Panc1 (cell line): ENCODE measurements around the gene CIBAR2. TPM values are rescaled to one million over a fixed set of nuclear protein-coding genes. Genes with fewer than 3 reads are reported as not detected.

Source experiments
- ATAC-seq: fragments of 200-7000 bp; cut with Tn5 transposase; 2 replicates; pipeline ENCODE4 v1.9.1; 2020; ENCODE audit warnings: mild to moderate bottlenecking, moderate library complexity
- BruUV-seq: library from RNA; stranded (reverse); fragments of 400-500 nt; replicated peaks from 2 replicates; lab custom pipeline; 2021; lab: Mats Ljungman, UMichigan
- CTCF ChIA-PET: fragments of 300-600 bp; sonication (Branson Sonifier 250); formaldehyde crosslinking; loops from one replicate; lab custom pipeline; 2022; ENCODE audit warnings: antibody characterized with exemption; lab: Charles Lee
- POLR2A ChIA-PET: fragments of 300-600 bp; sonication (Branson Sonifier 250); formaldehyde crosslinking; loops from one replicate; lab custom pipeline; 2022; ENCODE audit warnings: antibody characterized with exemption; lab: Charles Lee
- DNase-seq: peaks from one replicate; pipeline ENCODE4 v3.0.0-alpha.2; 2010; ENCODE audit warnings: low read depth, low spot score
- H3K27ac ChIP-seq: 2 replicates; pipeline ENCODE4 v1.5.1; 2011; ENCODE audit warnings: mild to moderate bottlenecking, low read length, inconsistent platforms
- H3K27me3 ChIP-seq: fragments of 200-500 bp; sonication (Bioruptor generic); 2 replicates; pipeline ENCODE4 v1.6.0; 2014; ENCODE audit warnings: low read length, inconsistent platforms; ENCODE audit not compliant: control insufficient read depth, insufficient read depth
- H3K36me3 ChIP-seq: fragments of 200-500 bp; sonication (Bioruptor generic); 2 replicates; pipeline ENCODE4 v1.5.1; 2014; ENCODE audit warnings: inconsistent platforms, mild to moderate bottlenecking, low read length, moderate library complexity; ENCODE audit not compliant: control insufficient read depth, insufficient read depth
- H3K4me1 ChIP-seq: 2 replicates; pipeline ENCODE4 v1.5.1; 2011; ENCODE audit warnings: inconsistent platforms, mild to moderate bottlenecking, low read length, moderate library complexity; ENCODE audit not compliant: control insufficient read depth, insufficient read depth
- H3K4me3 ChIP-seq, 2 experiments: 2 replicates each; pipeline ENCODE4 v1.5.1; 2011 to 2012; ENCODE audit warnings: low read depth in 2 of 2, low read length in 2 of 2, mild to moderate bottlenecking in 2 of 2, inconsistent platforms in 1 of 2, moderate library complexity in 1 of 2
- H3K9me3 ChIP-seq: fragments of 200-500 bp; sonication (Bioruptor generic); 2 replicates; pipeline ENCODE4 v1.5.1; 2014; ENCODE audit warnings: low read depth, mild to moderate bottlenecking, inconsistent platforms, low read length, moderate library complexity; ENCODE audit not compliant: control insufficient read depth, insufficient read depth
- POLR2AphosphoS5 ChIP-seq: IDR thresholded peaks from 2 replicates; pipeline ENCODE4 v1.6.1; 2012; ENCODE audit warnings: mild to moderate bottlenecking, low read depth, low read length, moderate library complexity
- SIN3A ChIP-seq: IDR thresholded peaks from 2 replicates; pipeline ENCODE4 v1.6.1; 2012; ENCODE audit warnings: low read depth, mild to moderate bottlenecking, low read length, moderate library complexity, borderline replicate concordance; ENCODE audit not compliant: insufficient read depth
- TCF7L2 ChIP-seq: IDR thresholded peaks from 2 replicates; pipeline ENCODE4 v1.6.1; 2011; ENCODE audit warnings: mild to moderate bottlenecking, low read depth, low read length, inconsistent platforms
- in situ Hi-C: cut with HindIII; loops from 2 replicates; pipeline ENCODE4 v1.10.0; 2016; ENCODE audit warnings: low sequenced_read_pairs, low pct_unique_long_range_greater_than_20kb
- intact Hi-C: fragments of 100-400 bp; cut with micrococcal nuclease; formaldehyde crosslinking; loops from one replicate; pipeline ENCODE4 v1.10.0; 2022; ENCODE audit not compliant: unreplicated experiment
- total RNA-seq: library from RNA; stranded (reverse); gene quantifications from one replicate; pipeline ENCODE4 v1.2.1, GENCODE V29; 2021; ENCODE audit not compliant: unreplicated experiment
- TF ChIP-seq, protein P1 (sequence below), 2 experiments: IDR thresholded peaks; 2 replicates each; pipeline ENCODE4 v1.6.1; 2011 to 2012; ENCODE audit warnings: low read depth in 2 of 2, control low read depth in 1 of 2, low read length in 1 of 2, mild to moderate bottlenecking in 1 of 2, moderate library complexity in 1 of 2; ENCODE audit not compliant: insufficient read depth in 1 of 2
- TF ChIP-seq, protein P2 (sequence below): fragments of 450-650 bp; IDR thresholded peaks from 2 replicates; pipeline ENCODE4 v1.5.1; 2017; ENCODE audit warnings: mild to moderate bottlenecking

The CIBAR2 gene
- total RNA-seq, 1 experiment from 2014 or later, result not detected

DNA sequence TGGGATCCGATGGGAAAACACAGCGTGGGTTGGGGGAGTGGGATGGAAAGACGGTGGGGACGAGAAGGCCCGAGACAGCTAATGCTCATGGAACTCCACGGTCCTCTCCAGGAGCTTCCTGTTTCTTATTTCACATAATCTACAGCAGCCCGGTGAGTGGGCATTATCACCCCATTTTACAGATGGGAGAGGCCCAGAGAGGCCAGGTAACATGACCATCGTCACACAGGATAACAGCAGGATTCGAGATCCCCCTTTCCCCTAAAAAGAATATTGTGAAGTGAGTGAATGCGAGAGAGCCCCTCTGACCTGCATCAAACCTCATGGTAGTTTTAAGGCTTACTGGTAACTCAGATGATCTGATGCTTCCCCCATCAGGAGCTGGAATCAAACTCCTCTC lies 12.0 kb downstream of the CIBAR2 start:
- BruUV-seq, result no TSS peak
- CTCF ChIA-PET, result no interaction called here

DNA sequence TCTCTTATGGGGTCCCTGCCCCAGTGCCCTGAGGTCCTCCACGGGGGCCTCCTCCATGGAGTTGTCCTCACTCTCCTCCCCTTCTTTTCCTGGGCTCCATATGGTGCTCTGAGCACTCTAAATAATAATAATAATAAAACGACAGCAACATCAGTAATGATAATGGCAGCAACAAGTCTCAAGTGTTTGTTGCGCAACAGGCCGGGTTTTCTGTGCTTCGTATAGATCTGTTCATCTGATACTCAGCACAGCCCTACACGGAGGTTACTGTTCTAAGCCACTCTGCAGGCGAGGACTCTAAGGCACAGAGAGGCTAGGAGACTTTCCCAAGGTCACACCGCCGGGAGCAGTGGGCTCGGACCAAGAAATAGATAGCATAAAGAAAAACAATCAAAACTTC lies 13.7 kb downstream of the CIBAR2 start:
- ChIA-PET CTCF (no interaction called here), POLR2A (no interaction called here)
- intact Hi-C loops (no loop called here), in situ Hi-C loops (no loop called here)
- TF ChIP-seq, protein P1, sequence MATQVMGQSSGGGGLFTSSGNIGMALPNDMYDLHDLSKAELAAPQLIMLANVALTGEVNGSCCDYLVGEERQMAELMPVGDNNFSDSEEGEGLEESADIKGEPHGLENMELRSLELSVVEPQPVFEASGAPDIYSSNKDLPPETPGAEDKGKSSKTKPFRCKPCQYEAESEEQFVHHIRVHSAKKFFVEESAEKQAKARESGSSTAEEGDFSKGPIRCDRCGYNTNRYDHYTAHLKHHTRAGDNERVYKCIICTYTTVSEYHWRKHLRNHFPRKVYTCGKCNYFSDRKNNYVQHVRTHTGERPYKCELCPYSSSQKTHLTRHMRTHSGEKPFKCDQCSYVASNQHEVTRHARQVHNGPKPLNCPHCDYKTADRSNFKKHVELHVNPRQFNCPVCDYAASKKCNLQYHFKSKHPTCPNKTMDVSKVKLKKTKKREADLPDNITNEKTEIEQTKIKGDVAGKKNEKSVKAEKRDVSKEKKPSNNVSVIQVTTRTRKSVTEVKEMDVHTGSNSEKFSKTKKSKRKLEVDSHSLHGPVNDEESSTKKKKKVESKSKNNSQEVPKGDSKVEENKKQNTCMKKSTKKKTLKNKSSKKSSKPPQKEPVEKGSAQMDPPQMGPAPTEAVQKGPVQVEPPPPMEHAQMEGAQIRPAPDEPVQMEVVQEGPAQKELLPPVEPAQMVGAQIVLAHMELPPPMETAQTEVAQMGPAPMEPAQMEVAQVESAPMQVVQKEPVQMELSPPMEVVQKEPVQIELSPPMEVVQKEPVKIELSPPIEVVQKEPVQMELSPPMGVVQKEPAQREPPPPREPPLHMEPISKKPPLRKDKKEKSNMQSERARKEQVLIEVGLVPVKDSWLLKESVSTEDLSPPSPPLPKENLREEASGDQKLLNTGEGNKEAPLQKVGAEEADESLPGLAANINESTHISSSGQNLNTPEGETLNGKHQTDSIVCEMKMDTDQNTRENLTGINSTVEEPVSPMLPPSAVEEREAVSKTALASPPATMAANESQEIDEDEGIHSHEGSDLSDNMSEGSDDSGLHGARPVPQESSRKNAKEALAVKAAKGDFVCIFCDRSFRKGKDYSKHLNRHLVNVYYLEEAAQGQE (IDR thresholded peaks at IDR 0.05; ENCODE audit: insufficient read depth in 1 of 2, low read depth in 2 of 2, low read length in 1 of 2), result no peak
- TF ChIP-seq, protein P2, sequence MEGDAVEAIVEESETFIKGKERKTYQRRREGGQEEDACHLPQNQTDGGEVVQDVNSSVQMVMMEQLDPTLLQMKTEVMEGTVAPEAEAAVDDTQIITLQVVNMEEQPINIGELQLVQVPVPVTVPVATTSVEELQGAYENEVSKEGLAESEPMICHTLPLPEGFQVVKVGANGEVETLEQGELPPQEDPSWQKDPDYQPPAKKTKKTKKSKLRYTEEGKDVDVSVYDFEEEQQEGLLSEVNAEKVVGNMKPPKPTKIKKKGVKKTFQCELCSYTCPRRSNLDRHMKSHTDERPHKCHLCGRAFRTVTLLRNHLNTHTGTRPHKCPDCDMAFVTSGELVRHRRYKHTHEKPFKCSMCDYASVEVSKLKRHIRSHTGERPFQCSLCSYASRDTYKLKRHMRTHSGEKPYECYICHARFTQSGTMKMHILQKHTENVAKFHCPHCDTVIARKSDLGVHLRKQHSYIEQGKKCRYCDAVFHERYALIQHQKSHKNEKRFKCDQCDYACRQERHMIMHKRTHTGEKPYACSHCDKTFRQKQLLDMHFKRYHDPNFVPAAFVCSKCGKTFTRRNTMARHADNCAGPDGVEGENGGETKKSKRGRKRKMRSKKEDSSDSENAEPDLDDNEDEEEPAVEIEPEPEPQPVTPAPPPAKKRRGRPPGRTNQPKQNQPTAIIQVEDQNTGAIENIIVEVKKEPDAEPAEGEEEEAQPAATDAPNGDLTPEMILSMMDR, result no peak
- TF ChIP-seq TCF7L2 (no peak), SIN3A (no peak), POLR2AphosphoS5 (no peak)
- no peak overlapping the region for H3K27ac ChIP-seq
- no peaks in the 10 kb centered on the region for H3K9me3 ChIP-seq
- no peaks in the 10 kb centered on the region for H3K36me3 ChIP-seq
- DNase-seq (no peak), ATAC-seq (no peak)
- no TSS peak for BruUV-seq
- no peak overlapping the region for H3K4me3 ChIP-seq
- no peaks in the 10 kb centered on the region for H3K4me1 ChIP-seq
- no peaks in the 10 kb centered on the region for H3K27me3 ChIP-seq

More for the DNA sequence above, 12.0 kb downstream of the CIBAR2 start:
- ATAC-seq (no peak), DNase-seq (no peak)
- in situ Hi-C loops (no loop called here), intact Hi-C loops (no loop called here)
- Histone ChIP-seq H3K27ac (no peak overlapping the region), H3K36me3 (no peaks in the 10 kb centered on the region), H3K27me3 (no peaks in the 10 kb centered on the region), H3K4me1 (no peaks in the 10 kb centered on the region), H3K4me3 (no peak overlapping the region), H3K9me3 (no peaks in the 10 kb centered on the region)
- TF ChIP-seq, protein P1 (IDR thresholded peaks at IDR 0.05; ENCODE audit: insufficient read depth in 1 of 2, low read depth in 2 of 2, low read length in 1 of 2), result no peak
- TF ChIP-seq, protein P2, result no peak
- no peak for TF ChIP-seq POLR2AphosphoS5
- TF ChIP-seq SIN3A, result no peak
- no peak for TF ChIP-seq TCF7L2
- POLR2A ChIA-PET, result no interaction called here
